ENCODE measurements around the gene LMBRD2.

- TF ChIP-seq CTCF (IDR thresholded peaks at IDR 0.05) (no peak), EP300 (IDR thresholded peaks at IDR 0.05; ENCODE audit: low read depth) (no peak)
These were observed 3.6 kb upstream of the LMBRD2 start for GRCh38 chr5:36155291-36155690.
